GM21447 (cell line): Measurements from ENCODE around the gene COA1.
"Not testable (repeated sequence)": the region's sequence is repeated elsewhere in the genome, so short reads cannot be mapped to it uniquely, and the experiment has no call there.

Source experiments
- ATAC-seq: cut with Tn5 transposase; IDR thresholded peaks from one replicate; pipeline ENCODE4 v1.9.1; 2021; ENCODE audit not compliant: unreplicated experiment

Gene COA1

GRCh38 chr7:43758822-43759683 lies 29.7 kb upstream of the COA1 start:
- ATAC-seq: peak; percentile 42

- ATAC-seq: peak; percentile 68
Observed at GRCh38 chr7:43758029-43758821, 28.9 kb upstream of the COA1 start, which contains the start of gene BLVRA. TSS of gene BLVRA (plus strand) at chr7:43758680. CDS start at chr7:43771159, 12,479 bp downstream.

GRCh38 chr7:43757073-43757720 lies 27.9 kb upstream of the COA1 start:
- no peak for ATAC-seq

GRCh38 chr7:43756368-43757072 lies 27.2 kb upstream of the COA1 start:
- peak; percentile 45 for ATAC-seq

- ATAC-seq: no peak
Observed at GRCh38 chr7:43754596-43754995, 25.3 kb upstream of the COA1 start.

- ATAC-seq: no peak
Observed at GRCh38 chr7:43753843-43754242, 24.5 kb upstream of the COA1 start.

GRCh38 chr7:43753271-43753810 lies 24.0 kb upstream of the COA1 start:
- no peak for ATAC-seq

- no peak for ATAC-seq
Observed at GRCh38 chr7:43752411-43752810, 23.1 kb upstream of the COA1 start.

GRCh38 chr7:43750016-43750887 lies 20.9 kb upstream of the COA1 start:
- ATAC-seq: no peak

- no peak for ATAC-seq
Observed at GRCh38 chr7:43749383-43749940, 20.1 kb upstream of the COA1 start.

GRCh38 chr7:43747328-43748105 lies 18.2 kb upstream of the COA1 start:
- ATAC-seq: no peak

GRCh38 chr7:43742692-43743091 lies 13.4 kb upstream of the COA1 start:
- no peak for ATAC-seq

- ATAC-seq: no peak
Observed at GRCh38 chr7:43737467-43738127, 8.3 kb upstream of the COA1 start.

GRCh38 chr7:43735802-43736603 lies 6.7 kb upstream of the COA1 start:
- peak; percentile 78 for ATAC-seq

- peak; percentile 15 for ATAC-seq
Observed at GRCh38 chr7:43735403-43735801, 6.1 kb upstream of the COA1 start.

- not testable (repeated sequence) for ATAC-seq
Observed at GRCh38 chr7:43734575-43735332, 5.4 kb upstream of the COA1 start.
